ENCODE data around the gene ARHGAP15.

The ARHGAP15 gene

GRCh38 chr2:143675021-143675420, 545.8 kb downstream of the ARHGAP15 start:
- H3K4me3 ChIP-seq (ENCODE audit: low read length): no peak overlapping the region
- no peak for DNase-seq (ENCODE audit: low read depth)

GRCh38 chr2:143679617-143680016, 550.4 kb downstream of the ARHGAP15 start:
- DNase-seq (ENCODE audit: low read depth): no peak
- H3K4me3 ChIP-seq (ENCODE audit: low read length): no peak overlapping the region
- TF ChIP-seq CTCF (conservative IDR thresholded peaks at IDR 0.05; ENCODE audit: low read depth, low read length): no peak

More at GRCh38 chr2:143675021-143675420, 545.8 kb downstream of the ARHGAP15 start:
- TF ChIP-seq CTCF (conservative IDR thresholded peaks at IDR 0.05; ENCODE audit: low read depth, low read length): no peak

GRCh38 chr2:143680885-143681405, 551.7 kb downstream of the ARHGAP15 start:
- no peak for TF ChIP-seq CTCF (conservative IDR thresholded peaks at IDR 0.05; ENCODE audit: low read depth, low read length)
- no peak overlapping the region for H3K4me3 ChIP-seq (ENCODE audit: low read length)
- no peak for DNase-seq (ENCODE audit: low read depth)

GRCh38 chr2:143682436-143683055, 553.3 kb downstream of the ARHGAP15 start:
- no peak for TF ChIP-seq CTCF (conservative IDR thresholded peaks at IDR 0.05; ENCODE audit: low read depth, low read length)
- no peak for DNase-seq (ENCODE audit: low read depth)
- no peak overlapping the region for H3K4me3 ChIP-seq (ENCODE audit: low read length)

GRCh38 chr2:143683977-143684376, 554.8 kb downstream of the ARHGAP15 start:
- DNase-seq (ENCODE audit: low read depth): no peak
- no peak overlapping the region for H3K4me3 ChIP-seq (ENCODE audit: low read length)
- no peak for TF ChIP-seq CTCF (conservative IDR thresholded peaks at IDR 0.05; ENCODE audit: low read depth, low read length)

- no peak for DNase-seq (ENCODE audit: low read depth)
- H3K4me3 ChIP-seq (ENCODE audit: low read length): no peak overlapping the region
- no peak for TF ChIP-seq CTCF (conservative IDR thresholded peaks at IDR 0.05; ENCODE audit: low read depth, low read length)
Measured at GRCh38 chr2:143684551-143685320, 555.5 kb downstream of the ARHGAP15 start.

Measured in retinal pigment epithelial cell (primary cell).